HepG2 (cell line): ENCODE data around the gene ABHD17C. TPM values are rescaled to one million over a fixed set of nuclear protein-coding genes. Genes with fewer than 3 reads are reported as not detected.

ENCODE experiments used
- ELF1 ChIP-seq: sonication (generic); formaldehyde crosslinking; IDR thresholded peaks from 2 replicates; pipeline ENCODE4 v1.4.0; 2020; ENCODE audit warnings: missing genetic modification reagents
- MIER2 ChIP-seq: IDR thresholded peaks from 2 replicates; pipeline ENCODE4 v1.6.1; 2016; ENCODE audit warnings: missing biosample characterization, missing genetic modification reagents
- NKX3-1 ChIP-seq: sonication (generic); formaldehyde crosslinking; IDR thresholded peaks from 2 replicates; pipeline ENCODE4 v1.5.0; 2020; ENCODE audit warnings: missing genetic modification reagents
- SMYD3 ChIP-seq: sonication (generic); formaldehyde crosslinking; IDR thresholded peaks from 2 replicates; pipeline ENCODE4 v1.8.1; 2023; ENCODE audit warnings: mild to moderate bottlenecking, missing genetic modification reagents
- polyA plus RNA-seq, 8 experiments: library from polyadenylated mRNA; depleted of rRNA in 3 of 8; stranded (reverse) in 7 of 8; unstranded in 1 of 8; fragments of >200 nt; fragmentation: Illumina TruSeq in 4 of 8; extraction: Trizol in 4 of 8; gene quantifications; 2 replicates each; pipeline versions ENCODE4 v1.2.1 to v1.2.3, GENCODE V29; 2011 to 2016; ENCODE audit warnings: low read depth in 4 of 8, missing spikeins in 1 of 8, mixed read lengths in 1 of 8; ENCODE audit not compliant: insufficient read depth in 1 of 8
- total RNA-seq, 5 experiments: library from RNA; depleted of rRNA; stranded (reverse); fragments of >200 nt; fragmentation: Illumina TruSeq; extraction: Trizol; gene quantifications; 2 replicates each; pipeline ENCODE4 v1.2.3, GENCODE V29; 2016; ENCODE audit warnings: low read depth in 1 of 5
- TF ChIP-seq, protein P1 (sequence below), 2 experiments: IDR thresholded peaks; 2 replicates each; pipeline ENCODE4 v1.6.1; 2011 to 2012; ENCODE audit warnings: low read length in 2 of 2, borderline replicate concordance in 1 of 2, low read depth in 1 of 2, mild to moderate bottlenecking in 1 of 2, moderate library complexity in 1 of 2
- TF ChIP-seq, protein P2 (sequence below): sonication (generic); formaldehyde crosslinking; IDR thresholded peaks from 2 replicates; pipeline ENCODE4 v1.8.0; 2023; ENCODE audit warnings: mild to moderate bottlenecking, missing genetic modification reagents
- TF ChIP-seq, protein P3 (sequence below): sonication (generic); formaldehyde crosslinking; IDR thresholded peaks from 2 replicates; pipeline ENCODE4 v1.5.1; 2020; ENCODE audit warnings: mild to moderate bottlenecking, missing genetic modification reagents
- TF ChIP-seq, protein P4 (sequence below): IDR thresholded peaks from 2 replicates; pipeline ENCODE4 v1.6.1; 2016; ENCODE audit warnings: control low read depth
- TF ChIP-seq, protein P5 (sequence below): IDR thresholded peaks from 2 replicates; pipeline ENCODE4 v1.6.1; 2016; ENCODE audit warnings: missing biosample characterization, missing genetic modification reagents, low read depth
- TF ChIP-seq, protein P6 (sequence below): sonication (generic); formaldehyde crosslinking; IDR thresholded peaks from 2 replicates; pipeline ENCODE4 v1.8.1; 2022; ENCODE audit warnings: mild to moderate bottlenecking, missing genetic modification reagents
- TF ChIP-seq, protein P7 (sequence below): fragments of 450-650 bp; IDR thresholded peaks from 2 replicates; pipeline ENCODE4 v1.6.1; 2017; ENCODE audit warnings: mild to moderate bottlenecking

The ABHD17C gene
- total and polyA plus RNA-seq, 2 of the 13 experiments (the other 11 are each of a cell fraction or from before 2014, with no cell fraction given), result 2.9 to 3.9 TPM

DNA sequence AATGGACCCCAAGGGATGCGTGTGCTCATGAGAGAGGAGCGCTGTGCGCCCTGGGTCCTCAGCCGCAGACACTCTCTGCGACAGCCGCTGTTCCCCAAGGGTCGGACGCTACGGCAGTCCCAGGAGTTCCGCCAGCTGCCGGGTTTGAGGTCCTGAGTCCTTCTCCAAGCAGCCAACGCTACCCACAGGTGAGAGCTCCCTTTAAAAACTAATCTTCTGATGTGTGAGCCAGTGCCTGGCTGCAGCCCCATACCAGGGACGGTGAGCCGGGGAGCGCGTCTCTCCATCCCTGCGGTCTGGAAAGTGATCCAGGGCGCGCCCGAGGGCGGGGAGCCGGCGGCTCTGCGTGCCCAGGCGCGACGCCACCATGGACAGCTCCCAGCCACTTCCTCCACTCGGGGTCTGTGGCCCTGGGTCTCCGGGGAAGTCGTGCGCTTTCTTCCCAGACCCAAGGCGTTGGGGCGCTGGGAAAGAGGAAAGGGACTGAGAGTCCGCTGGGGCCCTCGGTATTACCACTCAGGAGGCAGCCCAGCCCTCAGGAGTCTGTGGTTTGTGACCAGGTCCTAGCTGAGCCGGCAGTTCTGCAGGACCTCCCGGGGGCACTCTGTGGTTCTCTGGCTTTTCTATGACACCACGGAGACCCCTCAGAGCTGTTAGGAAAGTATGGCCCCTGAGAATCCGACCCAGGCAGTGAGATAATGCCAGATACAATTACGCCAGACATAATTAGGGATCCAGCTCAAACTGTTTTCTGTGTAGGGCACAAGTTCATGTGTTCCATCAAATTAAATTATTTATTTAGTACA, 85.5 kb downstream of the ABHD17C start (continued):
- TF ChIP-seq, protein P1, sequence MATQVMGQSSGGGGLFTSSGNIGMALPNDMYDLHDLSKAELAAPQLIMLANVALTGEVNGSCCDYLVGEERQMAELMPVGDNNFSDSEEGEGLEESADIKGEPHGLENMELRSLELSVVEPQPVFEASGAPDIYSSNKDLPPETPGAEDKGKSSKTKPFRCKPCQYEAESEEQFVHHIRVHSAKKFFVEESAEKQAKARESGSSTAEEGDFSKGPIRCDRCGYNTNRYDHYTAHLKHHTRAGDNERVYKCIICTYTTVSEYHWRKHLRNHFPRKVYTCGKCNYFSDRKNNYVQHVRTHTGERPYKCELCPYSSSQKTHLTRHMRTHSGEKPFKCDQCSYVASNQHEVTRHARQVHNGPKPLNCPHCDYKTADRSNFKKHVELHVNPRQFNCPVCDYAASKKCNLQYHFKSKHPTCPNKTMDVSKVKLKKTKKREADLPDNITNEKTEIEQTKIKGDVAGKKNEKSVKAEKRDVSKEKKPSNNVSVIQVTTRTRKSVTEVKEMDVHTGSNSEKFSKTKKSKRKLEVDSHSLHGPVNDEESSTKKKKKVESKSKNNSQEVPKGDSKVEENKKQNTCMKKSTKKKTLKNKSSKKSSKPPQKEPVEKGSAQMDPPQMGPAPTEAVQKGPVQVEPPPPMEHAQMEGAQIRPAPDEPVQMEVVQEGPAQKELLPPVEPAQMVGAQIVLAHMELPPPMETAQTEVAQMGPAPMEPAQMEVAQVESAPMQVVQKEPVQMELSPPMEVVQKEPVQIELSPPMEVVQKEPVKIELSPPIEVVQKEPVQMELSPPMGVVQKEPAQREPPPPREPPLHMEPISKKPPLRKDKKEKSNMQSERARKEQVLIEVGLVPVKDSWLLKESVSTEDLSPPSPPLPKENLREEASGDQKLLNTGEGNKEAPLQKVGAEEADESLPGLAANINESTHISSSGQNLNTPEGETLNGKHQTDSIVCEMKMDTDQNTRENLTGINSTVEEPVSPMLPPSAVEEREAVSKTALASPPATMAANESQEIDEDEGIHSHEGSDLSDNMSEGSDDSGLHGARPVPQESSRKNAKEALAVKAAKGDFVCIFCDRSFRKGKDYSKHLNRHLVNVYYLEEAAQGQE (IDR thresholded peaks at IDR 0.05; ENCODE audit: borderline replicate concordance in 1 of 2, low read depth in 1 of 2, low read length in 2 of 2), result peak in 1 of 2 experiments; percentile 99
- TF ChIP-seq, protein P2, sequence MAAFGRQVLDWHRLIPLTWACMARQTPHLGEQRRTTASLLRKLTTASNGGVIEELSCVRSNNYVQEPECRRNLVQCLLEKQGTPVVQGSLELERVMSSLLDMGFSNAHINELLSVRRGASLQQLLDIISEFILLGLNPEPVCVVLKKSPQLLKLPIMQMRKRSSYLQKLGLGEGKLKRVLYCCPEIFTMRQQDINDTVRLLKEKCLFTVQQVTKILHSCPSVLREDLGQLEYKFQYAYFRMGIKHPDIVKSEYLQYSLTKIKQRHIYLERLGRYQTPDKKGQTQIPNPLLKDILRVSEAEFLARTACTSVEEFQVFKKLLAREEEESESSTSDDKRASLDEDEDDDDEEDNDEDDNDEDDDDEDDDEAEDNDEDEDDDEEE (CRISPR knock-in tag), result peak; percentile 93; the same call in 1 of the 2 replicates
- TF ChIP-seq, protein P3, sequence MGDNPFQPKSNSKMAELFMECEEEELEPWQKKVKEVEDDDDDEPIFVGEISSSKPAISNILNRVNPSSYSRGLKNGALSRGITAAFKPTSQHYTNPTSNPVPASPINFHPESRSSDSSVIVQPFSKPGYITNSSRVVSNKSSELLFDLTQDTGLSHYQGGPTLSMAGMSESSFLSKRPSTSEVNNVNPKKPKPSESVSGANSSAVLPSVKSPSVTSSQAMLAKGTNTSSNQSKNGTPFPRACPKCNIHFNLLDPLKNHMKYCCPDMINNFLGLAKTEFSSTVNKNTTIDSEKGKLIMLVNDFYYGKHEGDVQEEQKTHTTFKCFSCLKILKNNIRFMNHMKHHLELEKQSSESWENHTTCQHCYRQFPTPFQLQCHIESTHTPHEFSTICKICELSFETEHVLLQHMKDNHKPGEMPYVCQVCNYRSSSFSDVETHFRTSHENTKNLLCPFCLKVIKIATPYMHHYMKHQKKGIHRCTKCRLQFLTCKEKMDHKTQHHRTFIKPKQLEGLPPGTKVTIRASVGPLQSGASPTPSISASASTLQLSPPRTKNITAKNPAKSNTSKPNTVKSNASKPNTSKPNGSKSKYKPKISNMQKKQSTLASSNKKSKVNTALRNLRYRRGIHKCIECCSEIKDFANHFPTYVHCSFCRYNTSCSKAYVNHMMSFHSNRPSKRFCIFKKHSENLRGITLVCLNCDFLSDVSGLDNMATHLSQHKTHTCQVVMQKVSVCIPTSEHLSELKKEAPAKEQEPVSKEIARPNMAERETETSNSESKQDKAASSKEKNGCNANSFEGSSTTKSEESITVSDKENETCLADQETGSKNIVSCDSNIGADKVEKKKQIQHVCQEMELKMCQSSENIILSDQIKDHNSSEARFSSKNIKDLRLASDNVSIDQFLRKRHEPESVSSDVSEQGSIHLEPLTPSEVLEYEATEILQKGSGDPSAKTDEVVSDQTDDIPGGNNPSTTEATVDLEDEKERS (CRISPR knock-in tag), result peak; percentile 79; the same call in 1 of the 2 replicates
- TF ChIP-seq, protein P4, sequence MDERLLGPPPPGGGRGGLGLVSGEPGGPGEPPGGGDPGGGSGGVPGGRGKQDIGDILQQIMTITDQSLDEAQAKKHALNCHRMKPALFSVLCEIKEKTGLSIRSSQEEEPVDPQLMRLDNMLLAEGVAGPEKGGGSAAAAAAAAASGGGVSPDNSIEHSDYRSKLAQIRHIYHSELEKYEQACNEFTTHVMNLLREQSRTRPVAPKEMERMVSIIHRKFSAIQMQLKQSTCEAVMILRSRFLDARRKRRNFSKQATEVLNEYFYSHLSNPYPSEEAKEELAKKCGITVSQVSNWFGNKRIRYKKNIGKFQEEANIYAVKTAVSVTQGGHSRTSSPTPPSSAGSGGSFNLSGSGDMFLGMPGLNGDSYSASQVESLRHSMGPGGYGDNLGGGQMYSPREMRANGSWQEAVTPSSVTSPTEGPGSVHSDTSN (CRISPR knock-in tag), result no peak
- TF ChIP-seq NKX3-1 (peak; percentile 99), SMYD3 (CRISPR knock-in tag) (peak; percentile 88; the same call in 1 of the 2 replicates), ELF1 (CRISPR knock-in tag) (peak; percentile 66), MIER2 (CRISPR knock-in tag) (peak; percentile 98)
- TF ChIP-seq, protein P5, sequence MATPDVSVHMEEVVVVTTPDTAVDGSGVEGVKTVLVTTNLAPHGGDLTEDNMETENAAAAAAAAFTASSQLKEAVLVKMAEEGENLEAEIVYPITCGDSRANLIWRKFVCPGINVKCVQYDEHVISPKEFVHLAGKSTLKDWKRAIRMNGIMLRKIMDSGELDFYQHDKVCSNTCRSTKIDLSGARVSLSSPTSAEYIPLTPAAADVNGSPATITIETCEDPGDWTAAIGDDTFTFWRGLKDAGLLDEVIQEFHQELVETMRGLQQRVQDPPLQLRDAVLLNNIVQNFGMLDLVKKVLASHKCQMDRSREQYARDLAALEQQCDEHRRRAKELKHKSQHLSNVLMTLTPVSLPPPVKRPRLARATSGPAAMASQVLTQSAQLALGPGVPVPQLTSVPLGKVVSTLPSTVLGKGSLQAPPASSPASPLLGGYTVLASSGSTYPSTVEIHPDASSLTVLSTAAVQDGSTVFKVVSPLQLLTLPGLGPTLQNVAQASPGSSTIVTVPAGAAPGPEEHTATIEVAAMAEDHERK (CRISPR knock-in tag), result no peak
- TF ChIP-seq, protein P6, sequence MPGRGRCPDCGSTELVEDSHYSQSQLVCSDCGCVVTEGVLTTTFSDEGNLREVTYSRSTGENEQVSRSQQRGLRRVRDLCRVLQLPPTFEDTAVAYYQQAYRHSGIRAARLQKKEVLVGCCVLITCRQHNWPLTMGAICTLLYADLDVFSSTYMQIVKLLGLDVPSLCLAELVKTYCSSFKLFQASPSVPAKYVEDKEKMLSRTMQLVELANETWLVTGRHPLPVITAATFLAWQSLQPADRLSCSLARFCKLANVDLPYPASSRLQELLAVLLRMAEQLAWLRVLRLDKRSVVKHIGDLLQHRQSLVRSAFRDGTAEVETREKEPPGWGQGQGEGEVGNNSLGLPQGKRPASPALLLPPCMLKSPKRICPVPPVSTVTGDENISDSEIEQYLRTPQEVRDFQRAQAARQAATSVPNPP (CRISPR knock-in tag), result no peak
- TF ChIP-seq, protein P7, sequence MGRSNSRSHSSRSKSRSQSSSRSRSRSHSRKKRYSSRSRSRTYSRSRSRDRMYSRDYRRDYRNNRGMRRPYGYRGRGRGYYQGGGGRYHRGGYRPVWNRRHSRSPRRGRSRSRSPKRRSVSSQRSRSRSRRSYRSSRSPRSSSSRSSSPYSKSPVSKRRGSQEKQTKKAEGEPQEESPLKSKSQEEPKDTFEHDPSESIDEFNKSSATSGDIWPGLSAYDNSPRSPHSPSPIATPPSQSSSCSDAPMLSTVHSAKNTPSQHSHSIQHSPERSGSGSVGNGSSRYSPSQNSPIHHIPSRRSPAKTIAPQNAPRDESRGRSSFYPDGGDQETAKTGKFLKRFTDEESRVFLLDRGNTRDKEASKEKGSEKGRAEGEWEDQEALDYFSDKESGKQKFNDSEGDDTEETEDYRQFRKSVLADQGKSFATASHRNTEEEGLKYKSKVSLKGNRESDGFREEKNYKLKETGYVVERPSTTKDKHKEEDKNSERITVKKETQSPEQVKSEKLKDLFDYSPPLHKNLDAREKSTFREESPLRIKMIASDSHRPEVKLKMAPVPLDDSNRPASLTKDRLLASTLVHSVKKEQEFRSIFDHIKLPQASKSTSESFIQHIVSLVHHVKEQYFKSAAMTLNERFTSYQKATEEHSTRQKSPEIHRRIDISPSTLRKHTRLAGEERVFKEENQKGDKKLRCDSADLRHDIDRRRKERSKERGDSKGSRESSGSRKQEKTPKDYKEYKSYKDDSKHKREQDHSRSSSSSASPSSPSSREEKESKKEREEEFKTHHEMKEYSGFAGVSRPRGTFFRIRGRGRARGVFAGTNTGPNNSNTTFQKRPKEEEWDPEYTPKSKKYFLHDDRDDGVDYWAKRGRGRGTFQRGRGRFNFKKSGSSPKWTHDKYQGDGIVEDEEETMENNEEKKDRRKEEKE, result no peak
